Measurements from ENCODE around the gene NUFIP1.
"Not testable (repeated sequence)": the region's sequence is repeated elsewhere in the genome, so short reads cannot be mapped to it uniquely, and the experiment has no call there.

Gene NUFIP1

DNA sequence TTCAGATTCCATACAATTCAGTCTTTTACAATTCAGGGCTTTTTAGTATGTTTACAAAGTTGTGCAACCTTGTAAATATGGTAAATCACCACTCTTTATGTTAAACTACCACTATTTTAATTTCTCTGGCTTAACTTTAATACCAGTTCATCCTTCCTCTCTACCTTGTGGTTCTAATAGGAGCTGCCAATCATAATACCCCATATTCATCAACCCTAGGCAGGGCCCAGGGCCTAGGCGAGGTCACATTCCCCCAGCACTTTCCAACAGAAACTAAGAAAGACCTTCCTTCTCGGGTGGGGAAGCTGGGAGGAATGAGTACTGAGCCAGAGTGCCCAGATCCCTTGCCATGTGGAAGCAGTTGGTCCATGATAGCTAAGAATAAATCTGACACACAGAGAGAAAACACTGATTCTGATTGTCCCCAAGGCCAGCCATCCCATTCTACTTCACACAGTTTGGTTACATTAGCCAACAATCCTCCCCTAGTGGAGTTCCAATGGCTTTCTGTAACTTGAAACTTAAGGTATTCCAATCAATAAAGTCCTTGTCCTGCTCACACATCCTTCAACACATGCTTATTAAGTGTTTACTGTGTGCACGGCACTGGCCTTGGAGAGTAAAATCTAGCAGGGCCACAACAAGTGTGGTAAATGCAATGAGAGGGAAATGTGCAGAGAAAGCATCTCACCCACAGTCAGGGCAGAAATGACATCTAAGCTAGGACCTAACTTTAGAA lies 76.8 kb downstream of the NUFIP1 start:
- TF ChIP-seq POLR2A (IDR thresholded peaks at IDR 0.05; ENCODE audit: low read depth, low read length) = no peak
- no peak for TF ChIP-seq POU2F2 (IDR thresholded peaks at IDR 0.05; ENCODE audit: low read depth, low read length)
- no peak for TF ChIP-seq SPI1 (IDR thresholded peaks at IDR 0.05; ENCODE audit: low read depth, low read length)
- TF ChIP-seq TAF1 (IDR thresholded peaks at IDR 0.05; ENCODE audit: low read depth, low read length) = no peak
- no peak for TF ChIP-seq PAX5 (IDR thresholded peaks at IDR 0.05; ENCODE audit: insufficient read depth, low read length, severe bottlenecking)
- no peak for TF ChIP-seq POLR2AphosphoS5 (IDR thresholded peaks at IDR 0.05; ENCODE audit: low read depth, low read length)
- DNase-seq (ENCODE audit: insufficient read length, low spot score) (no peak), FAIRE-seq (no peak)

DNA sequence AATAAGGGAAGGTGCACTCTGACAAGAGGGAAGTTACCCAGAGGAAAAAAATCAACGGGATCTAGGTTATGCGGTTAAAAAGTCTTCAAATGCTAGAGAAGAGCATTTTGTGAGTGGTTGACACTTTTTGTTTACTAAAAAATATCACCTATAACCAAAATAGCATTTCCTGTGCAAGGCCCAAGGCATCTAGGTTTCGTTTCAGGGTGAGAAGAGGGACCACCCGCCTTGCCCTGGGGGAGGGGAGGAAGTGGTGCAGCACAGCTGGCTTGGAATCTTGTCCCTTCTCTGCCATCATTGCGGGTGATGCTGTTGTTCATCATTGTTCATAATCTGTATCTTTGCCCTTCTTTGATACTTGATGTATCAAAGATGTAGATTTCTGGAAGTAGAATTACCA lies 80.6 kb downstream of the NUFIP1 start:
- no peak for FAIRE-seq
- no peak for TF ChIP-seq POLR2A (IDR thresholded peaks at IDR 0.05; ENCODE audit: low read depth, low read length)
- TF ChIP-seq POU2F2 (IDR thresholded peaks at IDR 0.05; ENCODE audit: low read depth, low read length) = no peak
- TF ChIP-seq TAF1 (IDR thresholded peaks at IDR 0.05; ENCODE audit: low read depth, low read length) = no peak
- no peak for TF ChIP-seq POLR2AphosphoS5 (IDR thresholded peaks at IDR 0.05; ENCODE audit: low read depth, low read length)
- TF ChIP-seq PAX5 (IDR thresholded peaks at IDR 0.05; ENCODE audit: insufficient read depth, low read length, severe bottlenecking) = no peak
- no peak for TF ChIP-seq SPI1 (IDR thresholded peaks at IDR 0.05; ENCODE audit: low read depth, low read length)
- DNase-seq (ENCODE audit: insufficient read length, low spot score) = no peak

DNA sequence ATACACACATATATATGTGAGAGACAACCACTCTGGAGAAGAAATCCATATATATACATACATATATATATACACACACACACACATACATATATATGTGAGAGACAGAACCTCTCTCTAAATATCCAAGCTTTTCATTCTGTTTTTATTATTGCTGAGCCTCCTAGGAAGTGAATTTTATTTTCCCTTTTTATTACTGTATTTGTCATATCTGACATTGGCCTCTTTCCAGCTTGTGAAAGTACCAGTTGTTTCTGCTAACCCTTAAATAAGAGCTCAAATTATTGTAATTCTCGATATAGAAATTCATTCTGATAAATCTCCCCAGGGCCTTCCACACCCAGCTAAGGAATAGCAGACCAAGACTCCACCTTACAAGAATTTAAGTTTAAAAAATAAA lies 81.0 kb downstream of the NUFIP1 start:
- FAIRE-seq (no peak), DNase-seq (ENCODE audit: insufficient read length, low spot score) (no peak)
- no peak for TF ChIP-seq POU2F2 (IDR thresholded peaks at IDR 0.05; ENCODE audit: low read depth, low read length)
- no peak for TF ChIP-seq POLR2AphosphoS5 (IDR thresholded peaks at IDR 0.05; ENCODE audit: low read depth, low read length)
- no peak for TF ChIP-seq TAF1 (IDR thresholded peaks at IDR 0.05; ENCODE audit: low read depth, low read length)
- TF ChIP-seq POLR2A (IDR thresholded peaks at IDR 0.05; ENCODE audit: low read depth, low read length) = no peak
- no peak for TF ChIP-seq SPI1 (IDR thresholded peaks at IDR 0.05; ENCODE audit: low read depth, low read length)
- no peak for TF ChIP-seq PAX5 (IDR thresholded peaks at IDR 0.05; ENCODE audit: insufficient read depth, low read length, severe bottlenecking)

GRCh38 chr13:44906713-44907112 lies 82.6 kb downstream of the NUFIP1 start:
- no peak for TF ChIP-seq PAX5 (IDR thresholded peaks at IDR 0.05; ENCODE audit: insufficient read depth, low read length, severe bottlenecking)
- TF ChIP-seq SPI1 (IDR thresholded peaks at IDR 0.05; ENCODE audit: low read depth, low read length) = no peak
- no peak for TF ChIP-seq POLR2AphosphoS5 (IDR thresholded peaks at IDR 0.05; ENCODE audit: low read depth, low read length)
- TF ChIP-seq TAF1 (IDR thresholded peaks at IDR 0.05; ENCODE audit: low read depth, low read length) = no peak
- no peak for TF ChIP-seq POU2F2 (IDR thresholded peaks at IDR 0.05; ENCODE audit: low read depth, low read length)
- TF ChIP-seq POLR2A (IDR thresholded peaks at IDR 0.05; ENCODE audit: low read depth, low read length) = no peak
- FAIRE-seq = no peak
- DNase-seq (ENCODE audit: insufficient read length, low spot score) = no peak

DNA sequence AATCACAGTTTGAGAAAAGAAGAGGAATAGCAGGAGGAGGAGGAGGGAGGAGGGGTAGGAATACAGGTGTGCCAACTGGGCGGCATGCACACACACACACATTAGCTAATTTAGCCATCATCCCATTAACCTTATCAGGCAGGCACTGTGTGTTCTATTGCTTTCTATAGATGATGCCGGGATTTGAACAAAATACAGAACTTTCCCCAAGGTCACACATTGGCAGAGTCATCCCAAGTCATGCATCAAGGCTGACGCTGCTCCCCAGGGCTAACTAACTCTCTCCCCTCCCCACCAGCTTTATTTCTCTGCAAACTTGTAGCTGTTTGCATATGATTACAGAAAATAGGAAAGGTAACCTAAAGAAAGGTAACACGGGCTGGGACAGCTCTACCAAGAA lies 83.0 kb downstream of the NUFIP1 start:
- FAIRE-seq (no peak), DNase-seq (ENCODE audit: insufficient read length, low spot score) (no peak)
- TF ChIP-seq SPI1 (IDR thresholded peaks at IDR 0.05; ENCODE audit: low read depth, low read length) (no peak), POLR2AphosphoS5 (IDR thresholded peaks at IDR 0.05; ENCODE audit: low read depth, low read length) (no peak), TAF1 (IDR thresholded peaks at IDR 0.05; ENCODE audit: low read depth, low read length) (no peak), PAX5 (IDR thresholded peaks at IDR 0.05; ENCODE audit: insufficient read depth, low read length, severe bottlenecking) (no peak), POLR2A (IDR thresholded peaks at IDR 0.05; ENCODE audit: low read depth, low read length) (no peak), POU2F2 (IDR thresholded peaks at IDR 0.05; ENCODE audit: low read depth, low read length) (no peak)

DNA sequence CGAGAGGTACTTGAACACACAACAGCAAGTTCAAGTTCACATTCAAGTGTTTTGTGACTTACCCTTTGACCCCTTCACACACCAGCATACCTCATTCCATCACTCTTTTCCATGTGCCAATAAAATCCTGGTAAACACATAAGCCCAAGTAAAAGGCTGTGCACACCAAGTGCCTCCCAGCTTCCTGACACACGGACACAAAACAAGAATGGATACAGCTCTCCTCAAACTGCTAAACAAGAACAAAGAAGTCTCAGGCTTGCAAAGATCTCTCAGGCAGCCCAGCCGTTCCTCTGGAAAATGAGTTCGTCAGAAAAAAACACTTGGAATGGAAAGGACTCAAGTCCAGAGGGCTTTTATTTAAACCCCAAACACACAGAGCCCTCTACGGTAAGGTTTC lies 83.7 kb downstream of the NUFIP1 start:
- TF ChIP-seq POLR2A (IDR thresholded peaks at IDR 0.05; ENCODE audit: low read depth, low read length) = no peak
- no peak for TF ChIP-seq PAX5 (IDR thresholded peaks at IDR 0.05; ENCODE audit: insufficient read depth, low read length, severe bottlenecking)
- FAIRE-seq = no peak
- DNase-seq (ENCODE audit: insufficient read length, low spot score) = no peak

DNA sequence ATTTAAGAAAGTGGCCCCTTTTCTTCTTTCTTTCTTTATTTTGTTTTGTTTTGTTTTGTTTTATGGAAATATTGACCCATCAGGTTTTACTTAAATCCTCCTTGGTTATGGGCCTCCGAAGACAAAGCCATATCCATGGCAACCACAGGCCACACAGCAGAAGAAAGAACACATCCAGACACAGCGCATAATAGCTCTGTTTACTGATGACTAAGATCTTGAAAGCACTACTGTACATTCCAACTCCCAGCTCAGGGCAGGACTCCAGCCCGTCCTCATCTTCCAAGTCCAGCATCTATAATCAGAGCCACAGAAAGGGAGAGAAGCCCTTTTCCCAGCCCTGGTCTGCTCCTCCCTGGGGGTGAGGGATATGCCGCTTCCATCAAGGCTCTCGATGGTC lies 84.3 kb downstream of the NUFIP1 start:
- FAIRE-seq (no peak), DNase-seq (ENCODE audit: insufficient read length, low spot score) (no peak)
- TF ChIP-seq POLR2AphosphoS5 (IDR thresholded peaks at IDR 0.05; ENCODE audit: low read depth, low read length) (no peak), PAX5 (IDR thresholded peaks at IDR 0.05; ENCODE audit: insufficient read depth, low read length, severe bottlenecking) (no peak), POLR2A (IDR thresholded peaks at IDR 0.05; ENCODE audit: low read depth, low read length) (no peak), SPI1 (IDR thresholded peaks at IDR 0.05; ENCODE audit: low read depth, low read length) (no peak), TAF1 (IDR thresholded peaks at IDR 0.05; ENCODE audit: low read depth, low read length) (no peak), POU2F2 (IDR thresholded peaks at IDR 0.05; ENCODE audit: low read depth, low read length) (no peak)

GRCh38 chr13:44903574-44903985 lies 85.7 kb downstream of the NUFIP1 start:
- DNase-seq (ENCODE audit: insufficient read length, low spot score) (no peak), FAIRE-seq (no peak)
- no peak for TF ChIP-seq TAF1 (IDR thresholded peaks at IDR 0.05; ENCODE audit: low read depth, low read length)
- TF ChIP-seq PAX5 (IDR thresholded peaks at IDR 0.05; ENCODE audit: insufficient read depth, low read length, severe bottlenecking) = no peak
- no peak for TF ChIP-seq SPI1 (IDR thresholded peaks at IDR 0.05; ENCODE audit: low read depth, low read length)
- TF ChIP-seq POLR2AphosphoS5 (IDR thresholded peaks at IDR 0.05; ENCODE audit: low read depth, low read length) = no peak
- no peak for TF ChIP-seq POLR2A (IDR thresholded peaks at IDR 0.05; ENCODE audit: low read depth, low read length)
- no peak for TF ChIP-seq POU2F2 (IDR thresholded peaks at IDR 0.05; ENCODE audit: low read depth, low read length)

- DNase-seq (ENCODE audit: insufficient read length, low spot score) = no peak
- TF ChIP-seq PAX5 (IDR thresholded peaks at IDR 0.05; ENCODE audit: insufficient read depth, low read length, severe bottlenecking) (no peak), SPI1 (IDR thresholded peaks at IDR 0.05; ENCODE audit: low read depth, low read length) (no peak), POU2F2 (IDR thresholded peaks at IDR 0.05; ENCODE audit: low read depth, low read length) (no peak), TAF1 (IDR thresholded peaks at IDR 0.05; ENCODE audit: low read depth, low read length) (no peak), POLR2A (IDR thresholded peaks at IDR 0.05; ENCODE audit: low read depth, low read length) (no peak), POLR2AphosphoS5 (IDR thresholded peaks at IDR 0.05; ENCODE audit: low read depth, low read length) (no peak)
- FAIRE-seq = no peak
Measured at GRCh38 chr13:44902738-44903137, 86.5 kb downstream of the NUFIP1 start.

- no peak for TF ChIP-seq PAX5 (IDR thresholded peaks at IDR 0.05; ENCODE audit: insufficient read depth, low read length, severe bottlenecking)
- no peak for TF ChIP-seq POU2F2 (IDR thresholded peaks at IDR 0.05; ENCODE audit: low read depth, low read length)
- TF ChIP-seq SPI1 (IDR thresholded peaks at IDR 0.05; ENCODE audit: low read depth, low read length) = no peak
- TF ChIP-seq POLR2AphosphoS5 (IDR thresholded peaks at IDR 0.05; ENCODE audit: low read depth, low read length) = no peak
- no peak for TF ChIP-seq POLR2A (IDR thresholded peaks at IDR 0.05; ENCODE audit: low read depth, low read length)
- TF ChIP-seq TAF1 (IDR thresholded peaks at IDR 0.05; ENCODE audit: low read depth, low read length) = no peak
- FAIRE-seq = no peak
- DNase-seq (ENCODE audit: insufficient read length, low spot score) = no peak
Measured at GRCh38 chr13:44899967-44900366, 89.3 kb downstream of the NUFIP1 start.

DNA sequence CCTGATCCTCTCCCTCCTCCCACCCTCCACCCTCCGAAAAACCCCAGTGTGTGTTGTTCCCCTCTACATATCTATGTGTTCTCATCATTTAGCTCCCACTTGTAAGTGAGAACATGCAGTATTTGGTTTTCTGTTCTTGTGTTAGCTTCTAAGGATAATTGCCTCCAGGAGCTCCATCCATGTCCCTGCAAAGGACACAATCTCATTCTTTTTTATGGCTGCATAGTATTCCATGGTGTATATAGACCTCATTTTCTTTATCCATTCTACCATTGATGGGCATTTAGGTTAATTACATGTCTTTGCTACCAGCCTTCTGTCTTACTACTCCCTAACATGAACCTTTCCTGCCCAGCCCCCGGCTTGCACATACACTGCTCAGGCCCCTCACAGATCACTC lies 91.0 kb downstream of the NUFIP1 start:
- not testable (repeated sequence) for FAIRE-seq; DNase-seq (ENCODE audit: insufficient read length, low spot score)
